Right lobe of liver (tissue), 6 donors: Measurements from ENCODE around the gene WDFY4. TPM values are rescaled to one million over a fixed set of nuclear protein-coding genes. Genes with fewer than 3 reads are reported as not detected.

Experiments
- ATAC-seq, 4 donors: fragments of 200-7000 bp; cut with Tn5 transposase; one replicate each; pipeline ENCODE4 v1.9.1; 2020; ENCODE audit warnings: mild to moderate bottlenecking in 4 of 4, moderate library complexity in 4 of 4
- DNase-seq, 3 donors: peaks; one replicate each; pipeline ENCODE4 v3.0.0-alpha.2; 2020
- H3K27ac ChIP-seq, 3 donors: fragments of 200-600 bp; one replicate each; pipeline ENCODE4 v1.8.0; 2022
- H3K27me3 ChIP-seq, 2 donors: fragments of 200-600 bp; one replicate each; pipeline ENCODE4 v1.8.0; 2022
- H3K36me3 ChIP-seq, 4 donors: fragments of 200-600 bp; sonication (generic) in 1 of 4; one replicate each; pipeline versions ENCODE4 v1.5.1 to v1.8.0; 2017 to 2022; ENCODE audit warnings: control low read depth in 1 of 4
- H3K4me1 ChIP-seq, 4 donors: fragments of 200-600 bp; sonication (generic) in 1 of 4; one replicate each; pipeline versions ENCODE4 v1.5.1 to v1.8.0; 2017 to 2022; ENCODE audit warnings: control low read depth in 1 of 4
- H3K4me3 ChIP-seq, 3 donors: fragments of 200-600 bp; one replicate each; pipeline ENCODE4 v1.8.0; 2022
- H3K9me3 ChIP-seq, 4 donors: fragments of 200-600 bp; sonication (generic) in 1 of 4; one replicate each; pipeline versions ENCODE4 v1.5.1 to v1.8.0; 2017 to 2022; ENCODE audit warnings: control low read depth in 1 of 4
- POLR2A ChIP-seq: fragments of 450-650 bp; IDR thresholded peaks from one replicate; pipeline ENCODE4 v1.6.1; 2017; ENCODE audit warnings: antibody characterized with exemption, mild to moderate bottlenecking
- WGBS: methylation state at CpG from one replicate; pipeline ENCODE4 v1.1.6; 2018; ENCODE audit warnings: low coverage, low lambda C conversion rate; ENCODE audit not compliant: insufficient coverage; ENCODE audit errors: missing lambda C conversion rate; 5-methylcytosine and 5-hydroxymethylcytosine counted together
- intact Hi-C, 2 donors: fragments of 100-400 bp; cut with DNase I; formaldehyde crosslinking; loops; one replicate each; pipeline versions ENCODE4 v1.11.2 to v1.14.1; 2022
- total RNA-seq, 6 experiments: library from RNA; depleted of rRNA in 2 of 6; stranded (reverse); fragments of >200 nt in 2 of 6; fragmentation: NEBNext Ultra II Directional in 3 of 6; extraction: Animal tissue kit (Norgen Biotek cat#: 25700) in 3 of 6; gene quantifications; one replicate each; pipeline versions ENCODE4 v1.1.0 to v1.2.4, GENCODE V29; 2016 to 2023
- TF ChIP-seq, protein P1 (sequence below), 4 donors: fragments of 200-600 bp in 3 of 4; fragments of 450-650 bp in 1 of 4; IDR thresholded peaks; one replicate each; pipeline versions ENCODE4 v1.5.1 to v1.8.0; 2016 to 2022; ENCODE audit warnings: antibody characterized with exemption in 4 of 4, mild to moderate bottlenecking in 2 of 4
- donor health status: DM: no; HTN: yes; CAD: no.
- donor health status: DM: no; HTN: no; CAD: no.
- donor health status: DM: no; HTN: no; CAD: no.
- donor health status: DM: no; HTN: yes; CAD: no.
- donor health status: DM: no; HTN: yes; CAD: no.

The WDFY4 gene
- total RNA-seq, 6 experiments from 2014 or later: 1.4 to 4.1 (median 1.9) TPM

DNA sequence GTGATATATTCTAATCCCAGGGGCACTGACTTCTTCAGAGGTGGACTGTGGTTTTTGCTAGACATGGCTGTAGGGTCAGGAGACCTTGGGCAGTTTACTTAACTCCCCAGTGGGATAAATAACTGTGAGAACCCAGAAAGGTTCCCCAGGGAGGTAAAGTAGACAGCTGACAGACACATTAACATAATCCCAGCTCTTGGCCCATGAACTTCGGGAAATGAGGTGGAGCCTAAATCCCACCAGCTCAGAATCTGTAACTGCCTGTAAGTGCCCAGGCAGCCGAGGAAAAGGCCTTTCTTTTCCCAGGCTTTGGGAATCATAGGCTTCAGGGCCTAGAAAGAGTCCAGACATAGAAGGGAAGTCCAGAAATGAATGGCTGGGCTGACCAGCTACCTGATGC is 149.0 kb downstream of the WDFY4 start:
- Histone ChIP-seq H3K36me3 (no peaks in the 10 kb centered on the region), H3K4me1 (no peaks in the 10 kb centered on the region), H3K27me3 (no peaks in the 10 kb centered on the region), H3K4me3 (no peak overlapping the region), H3K9me3 (no peaks in the 10 kb centered on the region), H3K27ac (no peak overlapping the region)
- ATAC-seq (no peak), DNase-seq (no peak)
- TF ChIP-seq, protein P1, sequence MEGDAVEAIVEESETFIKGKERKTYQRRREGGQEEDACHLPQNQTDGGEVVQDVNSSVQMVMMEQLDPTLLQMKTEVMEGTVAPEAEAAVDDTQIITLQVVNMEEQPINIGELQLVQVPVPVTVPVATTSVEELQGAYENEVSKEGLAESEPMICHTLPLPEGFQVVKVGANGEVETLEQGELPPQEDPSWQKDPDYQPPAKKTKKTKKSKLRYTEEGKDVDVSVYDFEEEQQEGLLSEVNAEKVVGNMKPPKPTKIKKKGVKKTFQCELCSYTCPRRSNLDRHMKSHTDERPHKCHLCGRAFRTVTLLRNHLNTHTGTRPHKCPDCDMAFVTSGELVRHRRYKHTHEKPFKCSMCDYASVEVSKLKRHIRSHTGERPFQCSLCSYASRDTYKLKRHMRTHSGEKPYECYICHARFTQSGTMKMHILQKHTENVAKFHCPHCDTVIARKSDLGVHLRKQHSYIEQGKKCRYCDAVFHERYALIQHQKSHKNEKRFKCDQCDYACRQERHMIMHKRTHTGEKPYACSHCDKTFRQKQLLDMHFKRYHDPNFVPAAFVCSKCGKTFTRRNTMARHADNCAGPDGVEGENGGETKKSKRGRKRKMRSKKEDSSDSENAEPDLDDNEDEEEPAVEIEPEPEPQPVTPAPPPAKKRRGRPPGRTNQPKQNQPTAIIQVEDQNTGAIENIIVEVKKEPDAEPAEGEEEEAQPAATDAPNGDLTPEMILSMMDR (IDR thresholded peaks at IDR 0.05): no peak
- TF ChIP-seq POLR2A: no peak
- intact Hi-C loops: no loop called here
- 29% methylated on average over 2 of the region's 2 CpGs for WGBS

DNA sequence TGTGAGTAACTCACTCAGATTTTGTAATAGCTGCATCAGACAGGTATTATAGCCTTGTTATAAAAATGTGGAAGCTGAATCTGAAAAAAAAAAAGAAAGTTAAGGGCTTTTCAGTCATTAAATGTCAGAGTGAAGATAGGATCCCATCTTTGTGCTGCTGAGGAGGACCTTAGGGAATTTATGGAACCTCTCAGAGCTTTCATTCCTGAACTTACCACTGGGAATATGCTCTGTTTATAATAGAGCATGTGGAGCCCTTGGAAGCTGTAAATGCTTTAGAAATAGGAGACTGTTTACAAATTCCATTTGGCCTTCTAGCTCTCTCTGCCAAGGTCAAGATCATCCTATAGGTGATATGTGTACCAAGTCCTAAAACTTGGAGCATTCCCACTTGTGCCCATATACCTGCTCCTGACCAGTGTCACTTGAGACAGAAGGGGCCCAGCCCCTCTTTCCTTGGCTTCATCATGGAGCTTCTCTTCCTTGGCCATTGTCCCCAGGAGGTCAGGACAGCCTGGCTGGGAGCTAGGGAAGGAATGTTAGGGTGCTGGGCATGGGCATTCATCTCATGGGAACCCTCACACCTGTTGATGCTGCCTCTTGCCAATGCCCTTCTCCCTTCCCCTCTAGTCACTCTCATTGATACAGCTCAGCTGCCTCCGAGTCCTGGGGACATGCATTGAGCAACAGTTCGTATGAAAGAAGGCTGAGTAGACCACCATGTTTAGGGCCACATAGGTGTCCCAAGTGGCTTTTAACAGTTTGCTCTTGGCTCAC is 149.7 kb downstream of the WDFY4 start:
- Histone ChIP-seq H3K27ac (no peak overlapping the region), H3K4me3 (no peak overlapping the region), H3K9me3 (no peaks in the 10 kb centered on the region), H3K4me1 (no peaks in the 10 kb centered on the region), H3K36me3 (no peaks in the 10 kb centered on the region), H3K27me3 (no peaks in the 10 kb centered on the region)
- 53% methylated on average over 2 of the region's 2 CpGs for WGBS
- DNase-seq (no peak), ATAC-seq (no peak)
- TF ChIP-seq, protein P1 (IDR thresholded peaks at IDR 0.05): no peak
- intact Hi-C loops: no loop called here

DNA sequence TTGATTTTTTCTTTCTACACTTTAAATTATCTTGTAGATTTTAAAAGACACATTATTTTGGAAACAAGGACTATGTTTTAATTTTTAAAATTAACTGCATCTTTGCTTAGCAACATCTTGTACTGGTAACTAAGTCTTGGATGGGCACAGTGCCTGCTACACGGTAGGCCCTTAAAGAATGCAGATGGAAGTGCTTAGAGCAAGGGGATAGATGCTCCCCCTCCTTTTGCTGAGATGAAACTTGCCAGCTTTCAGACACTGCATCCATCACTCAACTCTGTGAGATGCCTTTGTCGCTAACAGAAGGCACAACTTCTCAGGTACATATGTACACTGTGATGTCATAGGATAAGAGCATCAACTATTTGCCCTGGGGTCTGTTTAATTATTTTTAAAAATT is 151.1 kb downstream of the WDFY4 start:
- no peaks in the 10 kb centered on the region for H3K36me3 ChIP-seq
- no peak for DNase-seq
- no peak overlapping the region for H3K27ac ChIP-seq
- no peaks in the 10 kb centered on the region for H3K27me3 ChIP-seq
- no peaks in the 10 kb centered on the region for H3K4me1 ChIP-seq
- TF ChIP-seq, protein P1 (IDR thresholded peaks at IDR 0.05): no peak
- TF ChIP-seq POLR2A: no peak
- 40% methylated on average over 2 of the region's 2 CpGs for WGBS
- no peak for ATAC-seq
- H3K4me3 ChIP-seq: no peak overlapping the region
- no peaks in the 10 kb centered on the region for H3K9me3 ChIP-seq
- intact Hi-C loops: no loop called here

DNA sequence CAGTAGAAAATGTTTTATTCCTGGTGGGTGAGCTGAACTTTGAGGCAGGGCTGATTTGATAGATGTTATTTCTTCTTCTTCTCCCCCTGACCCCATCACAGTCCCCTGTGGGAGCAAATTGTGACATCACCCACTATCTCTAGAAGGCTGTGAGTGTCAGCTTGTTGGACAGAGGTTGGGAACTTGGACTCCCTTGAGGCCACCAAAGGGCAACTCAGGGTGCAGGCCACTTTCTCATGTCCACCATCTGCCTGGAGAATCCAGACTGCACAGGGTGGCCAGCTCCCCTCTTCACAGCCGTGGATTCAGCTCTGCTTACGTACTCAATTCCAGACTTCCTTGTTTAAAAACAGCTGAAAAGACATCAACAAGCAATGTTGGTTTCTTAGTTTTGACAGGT is 151.9 kb downstream of the WDFY4 start:
- no peak overlapping the region for H3K4me3 ChIP-seq
- no peaks in the 10 kb centered on the region for H3K36me3 ChIP-seq
- H3K27me3 ChIP-seq: no peaks in the 10 kb centered on the region
- DNase-seq (no peak), ATAC-seq (no peak)
- H3K27ac ChIP-seq: no peak overlapping the region
- 58% methylated on average over 2 of the region's 2 CpGs for WGBS
- no peak for TF ChIP-seq POLR2A
- TF ChIP-seq, protein P1 (IDR thresholded peaks at IDR 0.05): no peak
- no peaks in the 10 kb centered on the region for H3K9me3 ChIP-seq
- no peaks in the 10 kb centered on the region for H3K4me1 ChIP-seq
- intact Hi-C loops: no loop called here
